ENCODE data around the gene OPCML. TPM values are rescaled to one million over a fixed set of nuclear protein-coding genes. Genes with fewer than 3 reads are reported as not detected.

OPCML gene
- total and polyA plus RNA-seq, 2 experiments from 2014 or later: 1.2 to 4.4 TPM

DNA sequence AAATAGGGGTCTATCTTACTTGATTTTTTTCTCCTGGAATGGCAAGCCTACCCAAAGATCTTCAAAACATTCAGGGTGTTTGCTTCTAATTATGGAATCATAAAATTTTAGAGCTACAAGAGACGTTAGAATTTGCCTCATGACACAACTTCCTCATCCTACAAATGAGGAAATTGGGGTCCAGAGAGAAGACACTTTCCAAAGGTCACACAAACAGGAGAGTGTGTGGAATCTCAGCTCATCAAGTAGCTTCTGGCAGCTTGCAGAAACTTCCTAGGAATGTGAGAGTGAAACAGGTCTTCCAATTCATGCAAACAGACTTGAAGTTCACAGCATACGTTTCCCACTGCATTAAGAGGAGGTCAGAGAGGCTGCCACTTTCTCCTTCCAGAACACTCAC, 976.0 kb downstream of the OPCML start (continued):
- TF ChIP-seq, protein P1, sequence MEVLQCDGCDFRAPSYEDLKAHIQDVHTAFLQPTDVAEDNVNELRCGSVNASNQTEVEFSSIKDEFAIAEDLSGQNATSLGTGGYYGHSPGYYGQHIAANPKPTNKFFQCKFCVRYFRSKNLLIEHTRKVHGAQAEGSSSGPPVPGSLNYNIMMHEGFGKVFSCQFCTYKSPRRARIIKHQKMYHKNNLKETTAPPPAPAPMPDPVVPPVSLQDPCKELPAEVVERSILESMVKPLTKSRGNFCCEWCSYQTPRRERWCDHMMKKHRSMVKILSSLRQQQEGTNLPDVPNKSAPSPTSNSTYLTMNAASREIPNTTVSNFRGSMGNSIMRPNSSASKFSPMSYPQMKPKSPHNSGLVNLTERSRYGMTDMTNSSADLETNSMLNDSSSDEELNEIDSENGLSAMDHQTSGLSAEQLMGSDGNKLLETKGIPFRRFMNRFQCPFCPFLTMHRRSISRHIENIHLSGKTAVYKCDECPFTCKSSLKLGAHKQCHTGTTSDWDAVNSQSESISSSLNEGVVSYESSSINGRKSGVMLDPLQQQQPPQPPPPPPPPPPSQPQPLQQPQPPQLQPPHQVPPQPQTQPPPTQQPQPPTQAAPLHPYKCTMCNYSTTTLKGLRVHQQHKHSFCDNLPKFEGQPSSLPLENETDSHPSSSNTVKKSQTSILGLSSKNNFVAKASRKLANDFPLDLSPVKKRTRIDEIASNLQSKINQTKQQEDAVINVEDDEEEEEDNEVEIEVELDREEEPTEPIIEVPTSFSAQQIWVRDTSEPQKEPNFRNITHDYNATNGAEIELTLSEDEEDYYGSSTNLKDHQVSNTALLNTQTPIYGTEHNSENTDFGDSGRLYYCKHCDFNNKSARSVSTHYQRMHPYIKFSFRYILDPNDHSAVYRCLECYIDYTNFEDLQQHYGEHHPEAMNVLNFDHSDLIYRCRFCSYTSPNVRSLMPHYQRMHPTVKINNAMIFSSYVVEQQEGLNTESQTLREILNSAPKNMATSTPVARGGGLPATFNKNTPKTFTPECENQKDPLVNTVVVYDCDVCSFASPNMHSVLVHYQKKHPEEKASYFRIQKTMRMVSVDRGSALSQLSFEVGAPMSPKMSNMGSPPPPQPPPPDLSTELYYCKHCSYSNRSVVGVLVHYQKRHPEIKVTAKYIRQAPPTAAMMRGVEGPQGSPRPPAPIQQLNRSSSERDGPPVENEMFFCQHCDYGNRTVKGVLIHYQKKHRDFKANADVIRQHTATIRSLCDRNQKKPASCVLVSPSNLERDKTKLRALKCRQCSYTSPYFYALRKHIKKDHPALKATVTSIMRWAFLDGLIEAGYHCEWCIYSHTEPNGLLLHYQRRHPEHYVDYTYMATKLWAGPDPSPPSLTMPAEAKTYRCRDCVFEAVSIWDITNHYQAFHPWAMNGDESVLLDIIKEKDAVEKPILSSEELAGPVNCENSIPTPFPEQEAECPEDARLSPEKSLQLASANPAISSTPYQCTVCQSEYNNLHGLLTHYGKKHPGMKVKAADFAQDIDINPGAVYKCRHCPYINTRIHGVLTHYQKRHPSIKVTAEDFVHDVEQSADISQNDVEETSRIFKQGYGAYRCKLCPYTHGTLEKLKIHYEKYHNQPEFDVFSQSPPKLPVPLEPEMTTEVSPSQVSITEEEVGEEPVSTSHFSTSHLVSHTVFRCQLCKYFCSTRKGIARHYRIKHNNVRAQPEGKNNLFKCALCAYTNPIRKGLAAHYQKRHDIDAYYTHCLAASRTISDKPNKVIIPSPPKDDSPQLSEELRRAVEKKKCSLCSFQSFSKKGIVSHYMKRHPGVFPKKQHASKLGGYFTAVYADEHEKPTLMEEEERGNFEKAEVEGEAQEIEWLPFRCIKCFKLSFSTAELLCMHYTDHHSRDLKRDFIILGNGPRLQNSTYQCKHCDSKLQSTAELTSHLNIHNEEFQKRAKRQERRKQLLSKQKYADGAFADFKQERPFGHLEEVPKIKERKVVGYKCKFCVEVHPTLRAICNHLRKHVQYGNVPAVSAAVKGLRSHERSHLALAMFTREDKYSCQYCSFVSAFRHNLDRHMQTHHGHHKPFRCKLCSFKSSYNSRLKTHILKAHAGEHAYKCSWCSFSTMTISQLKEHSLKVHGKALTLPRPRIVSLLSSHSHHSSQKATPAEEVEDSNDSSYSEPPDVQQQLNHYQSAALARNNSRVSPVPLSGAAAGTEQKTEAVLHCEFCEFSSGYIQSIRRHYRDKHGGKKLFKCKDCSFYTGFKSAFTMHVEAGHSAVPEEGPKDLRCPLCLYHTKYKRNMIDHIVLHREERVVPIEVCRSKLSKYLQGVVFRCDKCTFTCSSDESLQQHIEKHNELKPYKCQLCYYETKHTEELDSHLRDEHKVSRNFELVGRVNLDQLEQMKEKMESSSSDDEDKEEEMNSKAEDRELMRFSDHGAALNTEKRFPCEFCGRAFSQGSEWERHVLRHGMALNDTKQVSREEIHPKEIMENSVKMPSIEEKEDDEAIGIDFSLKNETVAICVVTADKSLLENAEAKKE (CRISPR knock-in tag; IDR thresholded peaks at IDR 0.05): no peak

DNA sequence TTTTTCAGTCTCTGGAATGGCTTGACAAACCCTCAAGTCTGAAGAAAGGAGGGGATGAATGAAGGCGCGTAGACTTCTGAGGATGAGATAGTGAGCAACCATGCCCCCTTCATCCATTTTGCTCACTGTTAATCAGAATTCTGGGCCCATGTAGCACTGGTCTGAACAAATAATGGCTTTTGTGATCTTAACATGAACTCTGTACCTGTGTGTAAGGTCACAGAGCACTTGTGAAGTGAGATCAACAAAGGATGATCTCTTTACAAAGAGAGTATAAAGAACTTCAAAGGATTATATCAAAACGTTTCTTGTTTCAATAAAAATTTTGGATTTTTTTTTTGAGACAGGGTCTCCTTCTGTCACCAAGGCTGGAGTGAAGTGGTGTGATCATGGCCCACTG, 976.7 kb downstream of the OPCML start:
- Histone ChIP-seq H3K27ac (ENCODE audit: low read depth) (no peak overlapping the region), H3K4me1 (ENCODE audit: insufficient read depth) (no peaks in the 10 kb centered on the region), H3K4me3 (no peak overlapping the region), H3K27me3 (ENCODE audit: insufficient read depth) (no peaks in the 10 kb centered on the region), H3F3A (replicated peaks; ENCODE audit: low read depth) (no peaks in the 10 kb centered on the region), H3K79me2 (replicated peaks; ENCODE audit: insufficient read depth) (no peaks in the 10 kb centered on the region), H4K20me1 (replicated peaks; ENCODE audit: insufficient read depth) (no peaks in the 10 kb centered on the region), H3K4me2 (no peak overlapping the region), H2AFZ (no peak overlapping the region), H3K9me2 (ENCODE audit: insufficient read depth) (peaks cover 12% of the 10 kb centered on the region; the same call in 1 of the 2 replicates), H3K36me3 (ENCODE audit: insufficient read depth) (no peaks in the 10 kb centered on the region)
- no peaks in the 10 kb centered on the region for H3K27me3 Mint-ChIP-seq (ENCODE audit: insufficient read depth, low read depth, poor library complexity)
- DNase-seq (ENCODE audit: low spot score) (no peak), ATAC-seq (no peak)
- H3K9me3 Mint-ChIP-seq: no peaks in the 10 kb centered on the region
- no peak overlapping the region for H3K27ac Mint-ChIP-seq
- 0 out of 3 replicates have a peak, but pooled peaks cover 3% of the 10 kb centered on the region for H3K36me3 Mint-ChIP-seq (ENCODE audit: low read depth)
- H3K4me3 Mint-ChIP-seq: no peak overlapping the region
- H3K4me1 Mint-ChIP-seq: no peaks in the 10 kb centered on the region
- no peak for TF ChIP-seq NANOG (IDR thresholded peaks at IDR 0.05; ENCODE audit: borderline replicate concordance)
- TF ChIP-seq, protein P2, sequence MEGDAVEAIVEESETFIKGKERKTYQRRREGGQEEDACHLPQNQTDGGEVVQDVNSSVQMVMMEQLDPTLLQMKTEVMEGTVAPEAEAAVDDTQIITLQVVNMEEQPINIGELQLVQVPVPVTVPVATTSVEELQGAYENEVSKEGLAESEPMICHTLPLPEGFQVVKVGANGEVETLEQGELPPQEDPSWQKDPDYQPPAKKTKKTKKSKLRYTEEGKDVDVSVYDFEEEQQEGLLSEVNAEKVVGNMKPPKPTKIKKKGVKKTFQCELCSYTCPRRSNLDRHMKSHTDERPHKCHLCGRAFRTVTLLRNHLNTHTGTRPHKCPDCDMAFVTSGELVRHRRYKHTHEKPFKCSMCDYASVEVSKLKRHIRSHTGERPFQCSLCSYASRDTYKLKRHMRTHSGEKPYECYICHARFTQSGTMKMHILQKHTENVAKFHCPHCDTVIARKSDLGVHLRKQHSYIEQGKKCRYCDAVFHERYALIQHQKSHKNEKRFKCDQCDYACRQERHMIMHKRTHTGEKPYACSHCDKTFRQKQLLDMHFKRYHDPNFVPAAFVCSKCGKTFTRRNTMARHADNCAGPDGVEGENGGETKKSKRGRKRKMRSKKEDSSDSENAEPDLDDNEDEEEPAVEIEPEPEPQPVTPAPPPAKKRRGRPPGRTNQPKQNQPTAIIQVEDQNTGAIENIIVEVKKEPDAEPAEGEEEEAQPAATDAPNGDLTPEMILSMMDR (conservative IDR thresholded peaks at IDR 0.05; ENCODE audit: low read depth in 2 of 2): no peak
- no peak for TF ChIP-seq EZH2phosphoT487 (IDR thresholded peaks at IDR 0.05; ENCODE audit: unreplicated experiment)
- TF ChIP-seq, protein P1 (CRISPR knock-in tag; IDR thresholded peaks at IDR 0.05): no peak
- TF ChIP-seq CREB1 (CRISPR knock-in tag; IDR thresholded peaks at IDR 0.05; ENCODE audit: low read depth): no peak
- TF ChIP-seq EZH2 (IDR thresholded peaks at IDR 0.05; ENCODE audit: low read depth, unreplicated experiment): no peak

Data from GM23338 (cell line).